CD1c-positive myeloid dendritic cell (primary cell): Measurements from ENCODE around the gene NYAP2.
A peak's percentile ranks its signal among the peaks of the same experiment; 100 is the strongest.

ENCODE experiments used
- DNase-seq: peaks from one replicate; pipeline ENCODE4 v3.0.0-alpha.2; 2016; ENCODE audit errors: extremely low spot score

The NYAP2 gene

GRCh38 chr2:225429717-225430116 is 30.2 kb downstream of the NYAP2 start:
- no peak for DNase-seq

- DNase-seq: no peak
Measured at GRCh38 chr2:225431105-225431863, 31.8 kb downstream of the NYAP2 start.

- no peak for DNase-seq
Measured at GRCh38 chr2:225434014-225434413, 34.5 kb downstream of the NYAP2 start.

GRCh38 chr2:225437319-225437718 is 37.8 kb downstream of the NYAP2 start:
- DNase-seq: no peak

- no peak for DNase-seq
Measured at GRCh38 chr2:225438248-225438647, 38.7 kb downstream of the NYAP2 start.

- no peak for DNase-seq
Measured at GRCh38 chr2:225452677-225453076, 53.2 kb downstream of the NYAP2 start.

- DNase-seq: no peak
Measured at GRCh38 chr2:225454412-225454811, 54.9 kb downstream of the NYAP2 start.

- no peak for DNase-seq
Measured at GRCh38 chr2:225456619-225457260, 57.2 kb downstream of the NYAP2 start.

- DNase-seq: no peak
Measured at GRCh38 chr2:225457482-225457881, 58.0 kb downstream of the NYAP2 start.

- DNase-seq: peak; percentile 11
Measured at GRCh38 chr2:225458431-225459117, 59.1 kb downstream of the NYAP2 start.

GRCh38 chr2:225462417-225462816 is 62.9 kb downstream of the NYAP2 start:
- DNase-seq: no peak

- DNase-seq: no peak
Measured at GRCh38 chr2:225462945-225463344, 63.4 kb downstream of the NYAP2 start.

GRCh38 chr2:225463449-225463848 is 63.9 kb downstream of the NYAP2 start:
- no peak for DNase-seq

- DNase-seq: peak; percentile 3
Measured at GRCh38 chr2:225464346-225465025, 65.0 kb downstream of the NYAP2 start.

GRCh38 chr2:225465827-225466226 is 66.3 kb downstream of the NYAP2 start:
- no peak for DNase-seq

- DNase-seq: no peak
Measured at GRCh38 chr2:225466891-225467604, 67.5 kb downstream of the NYAP2 start.

GRCh38 chr2:225468131-225468530 is 68.6 kb downstream of the NYAP2 start:
- DNase-seq: no peak

- no peak for DNase-seq
Measured at GRCh38 chr2:225471039-225471438, 71.5 kb downstream of the NYAP2 start.

GRCh38 chr2:225471482-225471881 is 72.0 kb downstream of the NYAP2 start:
- DNase-seq: no peak

- no peak for DNase-seq
Measured at GRCh38 chr2:225472161-225472560, 72.7 kb downstream of the NYAP2 start.

GRCh38 chr2:225479386-225479785 is 79.9 kb downstream of the NYAP2 start:
- no peak for DNase-seq

GRCh38 chr2:225484751-225485150 is 85.2 kb downstream of the NYAP2 start:
- no peak for DNase-seq
